GM12872 (cell line): ENCODE data around the gene YIPF7.

Experiments used
- CTCF ChIP-seq: IDR thresholded peaks from 3 replicates; pipeline ENCODE4 v1.5.1; 2011; ENCODE audit warnings: low read depth, mild to moderate bottlenecking, low read length, moderate library complexity; ENCODE audit not compliant: insufficient read depth

The YIPF7 gene

GRCh38 chr4:44660396-44660795 is 9.0 kb upstream of the YIPF7 start:
- no peak for TF ChIP-seq CTCF

GRCh38 chr4:44652002-44652401 is 577 bp upstream of the YIPF7 start:
- no peak for TF ChIP-seq CTCF

- no peak for TF ChIP-seq CTCF
Observed at GRCh38 chr4:44646151-44646550, 5.3 kb downstream of the YIPF7 start.

GRCh38 chr4:44638091-44638490 is 13.3 kb downstream of the YIPF7 start:
- TF ChIP-seq CTCF: no peak

GRCh38 chr4:44632733-44633132 is 18.7 kb downstream of the YIPF7 start:
- TF ChIP-seq CTCF: no peak

- no peak for TF ChIP-seq CTCF
Observed at GRCh38 chr4:44632089-44632488, 19.3 kb downstream of the YIPF7 start.

- TF ChIP-seq CTCF: peak; percentile 62
Observed at GRCh38 chr4:44629280-44629866, 22.1 kb downstream of the YIPF7 start.
